ENCODE data around the gene ROR2.

Gene ROR2

GRCh38 chr9:91884153-91884552 is 65.9 kb downstream of the ROR2 start:
- TF ChIP-seq CTCF (IDR thresholded peaks at IDR 0.05; ENCODE audit: extremely low read depth, missing control alignments): no peak

GRCh38 chr9:91883503-91883902 is 66.5 kb downstream of the ROR2 start:
- no peak for DNase-seq (ENCODE audit: low spot score)
- TF ChIP-seq CTCF (IDR thresholded peaks at IDR 0.05; ENCODE audit: extremely low read depth, missing control alignments): no peak

More at GRCh38 chr9:91884153-91884552, 65.9 kb downstream of the ROR2 start:
- DNase-seq (ENCODE audit: low spot score): no peak

GRCh38 chr9:91882627-91883026 is 67.4 kb downstream of the ROR2 start:
- no peak for DNase-seq (ENCODE audit: low spot score)
- peak; percentile 6 for TF ChIP-seq CTCF (IDR thresholded peaks at IDR 0.05; ENCODE audit: extremely low read depth, missing control alignments)

- TF ChIP-seq CTCF (IDR thresholded peaks at IDR 0.05; ENCODE audit: extremely low read depth, missing control alignments): no peak
- no peak for DNase-seq (ENCODE audit: low spot score)
Measured at GRCh38 chr9:91880378-91880972, 69.6 kb downstream of the ROR2 start.

- DNase-seq (ENCODE audit: low spot score): no peak
- no peak for TF ChIP-seq CTCF (IDR thresholded peaks at IDR 0.05; ENCODE audit: extremely low read depth, missing control alignments)
Measured at GRCh38 chr9:91879231-91879630, 70.8 kb downstream of the ROR2 start.

GRCh38 chr9:91873637-91874051 is 76.4 kb downstream of the ROR2 start:
- DNase-seq (ENCODE audit: low spot score): no peak
- TF ChIP-seq CTCF (IDR thresholded peaks at IDR 0.05; ENCODE audit: extremely low read depth, missing control alignments): no peak

GRCh38 chr9:91868732-91869391 is 81.2 kb downstream of the ROR2 start:
- TF ChIP-seq CTCF (IDR thresholded peaks at IDR 0.05; ENCODE audit: extremely low read depth, missing control alignments): no peak
- no peak for DNase-seq (ENCODE audit: low spot score)
